NCI-H2196 (cell line): ENCODE measurements around the gene MRPS10.
"Not testable (repeated sequence)": the region's sequence is repeated elsewhere in the genome, so short reads cannot be mapped to it uniquely, and the experiment has no call there.

Experiments
- DNase-seq: peaks from one replicate; lab custom pipeline; 2025; ENCODE audit not compliant: unreplicated experiment; lab: John Stamatoyannopoulos, UW

MRPS10 gene

DNA sequence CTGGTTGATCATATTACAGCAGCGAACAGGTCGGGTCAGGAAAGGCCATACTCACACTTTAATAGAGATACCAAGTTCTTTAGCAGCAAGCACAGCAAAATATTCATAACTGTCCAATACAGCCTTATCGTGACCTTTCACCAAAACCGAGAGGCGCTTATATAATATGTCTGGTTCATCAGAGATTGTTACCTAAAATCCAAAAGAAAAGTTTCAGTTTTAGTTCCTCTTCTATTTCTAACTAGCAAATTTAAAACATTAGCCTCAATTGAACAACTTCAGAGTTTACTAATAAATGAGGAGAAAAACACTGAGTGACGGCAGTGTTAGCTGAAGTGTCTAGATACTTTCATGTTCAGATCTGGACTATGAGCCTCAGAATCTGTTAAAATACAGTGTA is 5.9 kb downstream of the MRPS10 start:
- no peak for DNase-seq

DNA sequence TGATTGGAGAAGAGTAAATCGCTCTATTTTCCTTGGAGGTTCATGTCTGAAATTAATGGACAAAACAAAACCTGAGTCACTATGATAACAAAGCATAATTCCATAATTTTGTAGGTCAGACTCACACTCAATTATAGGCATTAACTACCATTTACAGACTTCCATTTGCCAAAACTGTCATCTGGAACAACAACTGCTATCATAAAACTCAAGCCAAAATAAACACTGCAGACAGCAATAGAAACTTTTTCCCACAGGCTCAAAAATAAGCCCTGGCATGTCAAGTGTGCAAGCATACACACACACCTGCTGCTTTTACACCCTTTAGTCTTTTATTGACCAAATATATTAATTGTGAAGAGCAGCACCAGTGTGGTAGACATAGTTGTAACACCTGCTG is 7.1 kb downstream of the MRPS10 start:
- DNase-seq, result no peak

DNA sequence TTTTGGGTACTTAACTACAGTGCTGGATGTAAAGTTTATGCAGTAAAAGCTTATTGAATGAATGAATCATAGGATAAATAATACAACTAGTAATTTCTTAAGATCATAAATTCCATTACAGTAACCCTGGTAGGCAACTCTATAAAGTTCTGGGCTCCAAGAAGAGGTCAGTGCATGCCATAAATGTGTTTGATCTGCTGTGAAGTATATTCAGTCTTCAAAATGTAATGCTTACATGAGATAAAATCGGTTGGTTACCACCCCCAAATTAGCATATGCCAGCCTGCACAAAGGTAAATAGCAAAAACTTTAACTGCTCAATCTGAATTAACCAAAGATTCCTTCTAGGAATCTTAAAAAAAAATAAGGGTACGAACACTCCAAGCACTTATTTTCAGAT is 10.1 kb downstream of the MRPS10 start:
- DNase-seq, result not testable (repeated sequence)

DNA sequence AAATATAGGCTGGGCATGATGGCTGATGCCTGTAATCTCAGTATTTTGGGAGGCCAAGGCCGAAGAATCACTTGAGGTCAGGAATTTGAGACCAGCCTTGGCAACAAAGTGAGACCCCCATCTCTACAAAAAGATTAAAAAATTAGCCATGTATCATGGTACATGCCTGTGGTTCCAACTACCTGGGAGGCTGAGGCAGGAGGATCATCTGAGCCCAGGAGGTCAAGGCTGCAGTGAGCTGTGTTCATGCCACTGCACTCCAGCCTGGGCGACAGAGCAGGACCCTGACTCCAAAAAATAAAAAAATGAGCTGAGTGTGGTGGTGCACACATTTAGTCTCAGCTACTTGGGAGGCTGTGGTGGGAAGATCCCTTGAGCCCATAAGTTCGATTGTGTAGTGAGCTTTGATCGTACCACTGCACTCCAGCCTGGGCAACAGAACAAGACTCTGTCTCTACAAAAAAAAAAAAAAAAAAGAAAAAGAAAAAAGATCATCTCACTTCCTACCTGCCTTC is 12.8 kb downstream of the MRPS10 start:
- no peak for DNase-seq

DNA sequence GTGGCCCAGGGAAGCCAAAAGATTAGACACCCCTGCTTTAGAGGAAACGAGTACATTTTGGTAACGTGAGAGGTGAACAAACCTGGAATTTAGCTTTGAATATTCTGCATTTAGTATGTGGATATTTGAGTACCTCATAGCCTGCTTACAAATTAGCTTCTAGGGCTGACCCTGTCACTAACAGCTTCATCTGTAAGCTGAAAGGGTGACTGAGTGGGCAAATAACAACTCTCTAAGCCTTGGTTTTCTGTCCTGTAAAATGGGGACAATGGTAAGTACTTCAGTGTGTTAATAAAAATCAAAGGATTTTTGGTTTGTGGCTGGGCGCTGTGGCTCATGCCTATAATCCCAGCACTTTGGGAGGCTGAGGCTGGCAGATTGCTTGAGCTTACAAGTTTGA is 14.5 kb downstream of the MRPS10 start:
- DNase-seq, result no peak

DNA sequence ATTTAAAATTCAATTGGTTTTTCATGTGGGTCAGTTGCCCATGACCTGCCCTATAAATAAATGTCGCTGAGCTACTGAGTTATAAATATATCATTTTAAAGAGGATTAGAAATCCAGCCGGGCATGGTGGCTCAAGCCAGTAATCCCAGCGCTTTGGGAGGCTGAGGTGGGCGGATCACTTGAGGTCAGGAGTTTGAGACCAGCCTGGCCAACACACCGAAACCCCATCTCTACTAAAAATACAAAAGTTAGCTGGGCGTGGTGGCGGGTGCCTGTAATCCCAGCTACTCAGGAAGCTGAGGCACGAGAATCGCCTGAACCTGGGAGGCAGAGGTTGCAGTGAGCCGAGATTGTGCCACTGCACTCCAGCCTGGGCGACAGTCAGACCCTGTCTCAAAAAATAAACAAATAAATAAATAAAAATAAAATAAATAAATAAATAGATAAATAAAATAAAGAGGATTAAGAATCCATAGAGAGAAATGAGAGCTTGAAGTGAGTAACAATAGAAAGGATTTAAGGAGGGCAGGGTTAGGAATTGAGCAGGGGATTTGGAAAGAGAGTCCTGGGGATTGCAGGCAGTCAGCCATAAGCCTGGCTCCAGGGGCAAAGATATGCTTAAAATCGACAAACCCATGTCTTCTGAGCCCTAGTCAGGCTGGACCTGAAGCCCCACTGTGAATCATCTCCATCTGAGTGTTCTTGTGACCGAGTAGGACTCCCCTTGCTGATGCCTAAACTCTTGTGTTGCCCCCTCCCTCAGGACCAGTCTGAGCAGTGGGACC is 15.3 kb downstream of the MRPS10 start:
- DNase-seq, result not testable (repeated sequence)

DNA sequence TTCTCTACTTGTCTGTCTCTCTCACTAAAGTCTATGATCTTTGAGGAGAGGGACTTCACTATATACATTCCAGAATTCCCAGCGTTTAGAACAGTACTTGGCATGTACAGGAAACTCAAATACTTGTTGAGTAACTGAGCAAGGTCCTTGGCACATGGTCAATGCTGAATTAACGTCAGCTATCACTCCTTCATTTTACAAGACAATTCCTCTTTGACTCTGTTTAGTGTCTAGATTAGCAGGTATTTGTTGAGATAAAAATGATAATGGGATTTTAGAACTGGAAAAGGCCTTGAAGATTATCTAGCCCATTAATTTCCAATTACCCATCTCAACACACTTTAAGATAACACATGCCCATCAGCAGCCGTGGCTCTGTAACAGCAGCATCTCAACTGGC is 16.3 kb downstream of the MRPS10 start:
- DNase-seq, result no peak

DNA sequence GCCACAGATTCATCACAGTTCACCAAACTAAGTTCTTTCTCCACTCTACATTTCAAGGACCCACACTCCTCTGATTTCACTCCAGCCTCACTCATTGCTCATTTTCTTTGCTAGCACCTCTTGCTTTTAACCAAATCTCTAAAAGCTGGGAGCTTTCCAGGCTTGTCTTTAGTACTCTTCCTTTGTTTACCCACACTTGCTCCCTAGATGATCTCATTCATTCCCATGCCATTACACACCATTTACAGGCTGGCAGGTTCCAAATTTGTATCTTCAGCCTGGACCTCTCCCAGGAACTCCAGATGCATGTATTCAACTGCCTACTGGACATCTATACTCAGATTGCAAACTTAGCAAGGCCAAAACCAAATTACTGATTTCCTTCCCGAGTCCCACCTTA is 17.6 kb downstream of the MRPS10 start:
- DNase-seq, result no peak

DNA sequence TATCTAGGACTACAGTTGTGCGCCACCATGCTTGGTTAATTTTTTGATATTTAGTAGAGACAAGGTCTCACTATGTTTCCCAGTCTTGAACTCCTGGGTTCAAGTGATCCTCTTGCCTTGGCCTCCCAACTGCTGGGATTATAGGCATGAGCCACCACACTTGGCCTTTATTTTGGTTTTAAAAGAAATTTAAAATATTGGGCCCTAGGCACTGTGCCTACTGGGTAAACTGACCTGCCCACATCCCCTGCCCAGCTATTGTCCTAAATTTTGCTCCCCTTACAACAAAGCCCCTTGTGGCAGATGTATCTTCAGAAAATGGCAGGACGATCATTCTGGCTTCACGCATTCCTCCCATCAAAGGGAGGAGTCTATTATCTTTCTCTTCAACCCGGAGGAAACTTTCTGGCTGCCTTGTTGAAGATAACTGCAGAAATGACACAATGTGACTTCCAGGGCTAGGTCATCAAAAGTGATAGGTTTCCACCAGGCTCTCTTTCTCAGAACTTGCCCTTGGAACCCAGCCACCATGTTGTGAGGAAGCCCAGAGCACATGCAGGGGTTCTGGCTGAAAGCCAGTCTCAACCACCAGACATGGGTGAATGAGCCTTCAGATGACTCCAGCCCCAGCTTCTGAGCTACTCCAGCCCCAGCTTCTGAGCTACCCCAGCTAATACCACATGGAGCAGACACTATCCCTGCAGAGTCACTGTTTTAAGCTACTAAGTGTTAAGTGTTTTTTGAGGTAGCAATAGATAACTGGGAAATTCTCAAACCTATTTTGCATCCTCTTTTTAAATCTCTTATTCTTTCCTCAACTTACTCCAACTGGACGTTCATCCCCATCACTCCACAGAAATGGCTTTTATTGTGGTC is 18.3 kb downstream of the MRPS10 start:
- DNase-seq, result peak; percentile 38

DNA sequence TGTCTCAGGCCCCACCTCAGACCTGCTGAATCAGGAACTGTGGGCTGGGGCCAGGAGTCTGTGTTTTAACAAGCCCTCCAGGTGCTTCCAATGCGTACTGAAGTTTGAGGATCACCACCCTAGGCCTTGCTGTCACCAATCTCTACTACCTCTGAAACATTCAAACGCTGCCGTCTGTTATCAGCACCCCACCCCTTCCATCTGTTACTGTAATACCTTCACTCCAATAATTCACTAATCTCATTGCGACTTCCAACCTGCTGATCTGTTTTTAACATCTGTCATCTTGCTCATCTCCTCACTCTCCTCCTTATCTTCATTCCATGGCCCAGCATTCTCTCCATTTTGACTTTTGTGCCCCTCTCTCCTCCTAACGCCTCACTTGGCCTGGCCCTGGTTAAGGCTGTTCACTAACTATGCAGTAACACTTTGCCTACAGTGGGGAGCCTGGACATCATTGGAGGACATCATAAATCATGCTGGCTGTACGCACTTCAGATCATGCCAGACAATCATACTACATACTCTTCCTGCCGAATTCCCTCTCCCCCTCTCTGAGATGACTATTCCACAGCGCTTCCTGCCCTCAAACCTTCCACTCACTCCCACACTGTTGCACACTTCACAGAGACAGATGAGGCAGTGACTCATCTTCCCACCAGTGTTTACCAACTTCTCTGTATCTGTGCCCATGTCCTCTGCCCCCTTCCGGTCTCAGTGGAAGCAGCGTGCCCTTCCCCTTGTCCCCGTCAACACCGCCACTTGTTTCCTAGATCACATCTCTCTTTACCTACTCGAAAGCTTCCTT is 19.9 kb downstream of the MRPS10 start:
- DNase-seq, result no peak

DNA sequence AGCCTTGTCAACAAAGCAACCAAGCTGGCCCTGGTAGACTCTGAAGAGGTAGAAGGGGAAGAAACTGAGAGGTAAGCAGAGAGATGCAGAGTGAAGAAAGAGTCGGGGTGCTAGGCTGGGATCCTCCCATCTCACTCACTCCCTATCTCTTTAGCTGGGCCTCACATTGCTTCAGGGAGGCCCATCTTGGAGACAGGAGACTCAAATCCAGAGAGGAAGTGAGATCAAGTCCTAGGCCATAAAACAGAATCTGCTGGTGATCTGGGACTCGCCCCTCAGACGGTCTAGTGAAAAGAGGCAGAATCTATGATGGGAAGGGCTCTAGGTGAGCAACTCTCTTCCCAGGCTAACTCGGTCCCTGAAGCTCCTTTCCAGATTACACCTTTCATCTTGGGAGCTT is 22.2 kb downstream of the MRPS10 start:
- no peak for DNase-seq

DNA sequence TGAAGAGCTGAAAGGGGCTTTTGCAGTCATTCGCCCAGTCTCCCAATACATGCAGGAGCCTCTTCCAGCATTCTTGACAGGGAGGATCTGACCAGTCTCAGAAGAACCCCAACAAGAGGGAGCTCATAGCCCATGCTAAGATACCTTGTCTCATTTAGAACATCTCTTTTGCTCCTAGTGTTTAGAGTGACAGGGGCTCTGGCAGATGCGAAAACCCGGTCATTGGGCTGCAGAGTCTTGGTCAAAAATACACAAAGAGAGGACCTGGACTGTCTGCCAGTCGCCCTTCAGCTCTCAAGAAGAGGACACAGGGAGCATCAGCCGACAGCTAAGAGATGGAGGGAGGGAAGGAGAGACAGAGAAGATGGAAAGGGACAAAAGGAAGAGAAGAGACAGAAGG is 23.6 kb downstream of the MRPS10 start:
- DNase-seq, result no peak

DNA sequence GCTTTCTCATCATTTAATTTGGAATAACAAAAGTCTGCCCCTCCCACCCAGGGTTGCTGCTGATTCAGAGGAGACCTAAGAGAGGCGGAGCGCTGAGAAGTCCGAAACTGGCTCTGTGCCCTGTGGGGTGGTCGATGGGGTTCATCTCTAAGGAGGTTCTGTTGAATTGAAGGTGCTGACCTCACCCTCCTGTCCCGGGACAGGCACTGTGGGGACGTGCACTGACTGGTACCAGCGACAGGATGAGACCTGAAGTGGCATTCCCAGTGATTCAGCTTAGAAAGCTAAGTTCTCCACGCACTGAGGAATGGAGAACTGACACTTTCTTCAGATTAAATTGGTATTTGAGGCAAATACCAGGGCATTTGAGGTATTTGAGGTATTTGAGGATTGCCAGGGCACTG is 24.2 kb downstream of the MRPS10 start:
- DNase-seq, result no peak

DNA sequence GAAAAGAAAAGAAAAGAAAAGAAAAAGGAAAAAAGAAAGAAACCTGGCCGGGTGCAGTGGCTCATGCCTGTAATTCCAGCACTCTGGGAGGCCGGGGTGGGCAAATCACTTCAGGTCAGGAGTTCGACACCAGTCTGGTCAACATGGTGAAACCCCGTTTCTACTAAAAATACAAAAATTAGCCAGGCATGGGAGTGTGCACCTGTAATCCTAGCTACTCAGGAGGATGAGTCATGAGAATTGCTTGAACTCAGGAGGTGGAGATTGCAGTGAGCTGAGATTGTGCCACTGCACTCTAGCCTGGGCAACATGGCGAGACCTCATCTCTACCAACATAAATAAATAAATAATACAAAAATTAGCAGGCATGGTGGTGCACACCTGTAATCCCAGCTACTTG is 25.3 kb downstream of the MRPS10 start:
- DNase-seq, result not testable (repeated sequence)

DNA sequence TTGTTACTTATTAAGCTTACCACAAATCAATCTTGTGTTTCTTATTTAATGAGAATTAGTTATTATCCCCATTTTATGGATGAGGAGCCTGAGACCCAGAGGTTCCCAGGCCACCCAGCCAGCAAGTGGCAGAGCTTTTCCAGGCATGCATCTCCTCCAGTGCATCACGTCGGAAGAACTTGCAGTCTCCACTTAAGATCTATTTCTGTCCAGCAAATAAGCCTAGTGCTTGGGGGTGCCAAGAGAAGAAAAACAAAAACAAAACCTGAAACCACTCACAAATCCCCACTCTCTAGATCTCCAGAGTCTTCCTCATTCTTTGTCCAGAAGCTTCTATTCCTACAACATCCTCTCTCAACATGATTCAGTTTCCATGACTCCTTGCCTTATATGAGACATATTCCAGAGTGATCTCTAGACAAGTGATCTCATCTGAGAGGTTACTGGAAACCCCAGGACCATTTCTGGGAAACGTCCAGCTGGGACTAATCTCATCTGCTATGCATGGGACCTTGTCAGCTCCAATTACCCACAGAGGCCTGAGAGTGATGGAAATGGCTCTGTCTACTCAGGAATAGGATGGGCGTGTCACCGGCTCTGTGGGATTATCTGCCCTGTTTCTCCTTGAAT is 27.0 kb downstream of the MRPS10 start:
- no peak for DNase-seq

DNA sequence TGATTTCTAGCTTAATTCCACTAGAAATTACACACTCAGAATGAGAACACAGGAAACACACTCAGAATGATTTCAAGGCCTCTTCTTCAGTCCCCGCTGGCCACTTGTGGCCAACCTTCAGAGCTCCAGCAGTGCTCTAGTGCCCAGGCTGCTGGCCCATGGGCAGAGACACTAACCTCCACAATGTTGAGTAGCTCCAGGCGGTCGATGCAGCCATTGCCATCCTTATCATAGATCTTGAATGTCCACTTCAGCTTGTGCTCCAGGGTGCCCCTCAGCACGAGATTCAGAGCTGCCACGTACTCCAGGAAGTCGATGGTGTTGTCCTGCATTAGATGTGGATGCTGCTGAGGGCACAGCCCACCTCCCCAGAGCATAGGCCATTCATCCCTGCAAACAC is 29.3 kb downstream of the MRPS10 start:
- no peak for DNase-seq

DNA sequence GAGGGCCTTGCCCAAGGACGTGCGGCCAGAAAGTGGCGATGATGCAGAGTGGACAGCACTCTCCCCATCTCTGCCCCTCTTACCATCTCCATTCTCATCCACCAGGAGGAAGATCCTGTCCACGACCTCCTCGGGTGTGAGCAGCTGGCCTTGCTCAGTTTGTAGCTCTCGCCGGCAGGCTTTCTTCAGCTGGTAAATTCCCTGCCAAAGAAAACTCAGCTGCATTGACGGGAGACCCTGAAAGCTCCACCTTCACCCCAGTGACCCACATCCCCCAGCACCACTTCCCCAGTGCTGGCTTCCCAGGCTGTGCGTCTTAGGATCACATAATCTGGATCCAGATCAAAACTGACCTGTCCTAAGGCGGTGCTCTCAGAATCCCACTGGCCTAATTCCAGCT is 32.1 kb downstream of the MRPS10 start:
- no peak for DNase-seq

DNA sequence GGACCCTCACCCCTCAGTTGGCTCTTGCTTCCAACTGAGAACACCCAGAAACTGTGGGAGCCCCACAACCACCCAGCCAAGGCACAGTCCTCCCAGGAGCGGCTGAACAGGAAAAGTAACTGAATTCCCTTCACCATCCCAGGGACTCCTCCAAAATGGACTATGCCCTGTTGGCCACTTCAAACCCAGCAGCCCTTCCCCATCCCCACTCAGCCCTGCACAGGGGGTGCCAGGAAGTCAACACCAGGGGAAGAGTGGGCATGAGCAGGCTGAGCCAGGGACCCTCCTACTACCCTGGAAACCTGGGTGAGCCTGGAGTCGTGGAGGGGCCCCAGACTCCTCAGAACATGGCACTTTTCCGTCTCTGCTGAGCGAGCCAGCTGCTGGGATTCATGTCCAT is 33.2 kb downstream of the MRPS10 start:
- DNase-seq, result no peak

DNA sequence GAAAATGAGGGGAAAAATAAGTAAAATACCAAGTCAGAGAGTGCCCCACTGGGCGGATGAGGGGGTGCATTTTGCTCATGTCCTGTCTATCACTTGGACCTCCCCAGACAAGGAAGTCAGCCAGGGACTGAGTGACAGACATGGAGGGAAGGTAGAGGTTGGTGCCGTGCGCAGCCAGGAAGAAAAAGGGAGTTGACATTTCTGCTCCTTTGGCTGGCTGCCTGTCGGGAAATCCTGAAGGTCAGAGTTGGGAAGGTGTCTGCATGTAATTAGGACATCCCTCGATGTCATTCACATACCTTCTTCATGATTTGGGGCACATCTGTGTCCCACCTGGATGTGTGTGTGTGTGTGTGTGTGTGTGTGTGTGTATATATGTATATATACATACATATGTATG is 35.6 kb downstream of the MRPS10 start:
- DNase-seq, result no peak

DNA sequence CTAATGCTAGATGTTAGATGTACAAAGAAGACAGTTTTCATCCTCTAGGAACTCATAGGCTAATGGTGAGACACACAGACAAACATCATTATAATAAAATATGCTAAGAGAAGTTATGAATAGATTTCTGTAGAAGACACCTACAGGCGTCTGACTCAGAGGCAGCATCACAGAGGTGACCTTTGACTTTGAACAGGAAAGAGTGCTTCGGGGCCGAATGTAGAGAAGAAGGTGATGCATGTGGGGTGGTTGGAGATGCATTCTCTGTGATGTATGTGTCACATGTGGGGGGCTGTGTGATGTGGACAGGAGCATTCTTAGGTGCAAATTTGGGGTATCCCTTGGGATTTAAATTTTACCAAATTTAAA is 37.7 kb downstream of the MRPS10 start:
- DNase-seq, result no peak
